ENCODE results near the gene GSC2. TPM values are rescaled to one million over a fixed set of nuclear protein-coding genes. Genes with fewer than 3 reads are reported as not detected.
A peak's percentile ranks its signal among the peaks of the same experiment; 100 is the strongest.

Gene GSC2
- total and polyA plus RNA-seq, 9 of the 15 experiments (the other 6 are each of a cell fraction or from before 2014, with no cell fraction given), result not detected

GRCh38 chr22:19177164-19178064, 27.3 kb upstream of the GSC2 start (continued):
- TF ChIP-seq SIX5 (IDR thresholded peaks at IDR 0.05; ENCODE audit: borderline replicate concordance in 1 of 2, insufficient read depth in 1 of 2, low read depth in 1 of 2, low read length in 2 of 2), result 0 out of 4 replicates have a peak, but pooled peaks of 1 of the 2 experiments have one; percentile 3
- no peak for TF ChIP-seq MYC (IDR thresholded peaks at IDR 0.05; ENCODE audit: low read depth, low read length)
- TF ChIP-seq MYC (CRISPR knock-in tag; IDR thresholded peaks at IDR 0.05; ENCODE audit: borderline replicate concordance, low read depth), result peak; percentile 96
- peak; percentile 60; the same call in 1 of the 2 replicates for TF ChIP-seq ZNF707 (CRISPR knock-in tag; conservative IDR thresholded peaks at IDR 0.05)
- TF ChIP-seq, protein P1, sequence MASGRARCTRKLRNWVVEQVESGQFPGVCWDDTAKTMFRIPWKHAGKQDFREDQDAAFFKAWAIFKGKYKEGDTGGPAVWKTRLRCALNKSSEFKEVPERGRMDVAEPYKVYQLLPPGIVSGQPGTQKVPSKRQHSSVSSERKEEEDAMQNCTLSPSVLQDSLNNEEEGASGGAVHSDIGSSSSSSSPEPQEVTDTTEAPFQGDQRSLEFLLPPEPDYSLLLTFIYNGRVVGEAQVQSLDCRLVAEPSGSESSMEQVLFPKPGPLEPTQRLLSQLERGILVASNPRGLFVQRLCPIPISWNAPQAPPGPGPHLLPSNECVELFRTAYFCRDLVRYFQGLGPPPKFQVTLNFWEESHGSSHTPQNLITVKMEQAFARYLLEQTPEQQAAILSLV (tag; IDR thresholded peaks at IDR 0.05), result no peak
- no peak for TF ChIP-seq TCF7L2 (IDR thresholded peaks at IDR 0.05; ENCODE audit: low read depth, low read length)
- TF ChIP-seq ZNF165 (CRISPR knock-in tag; IDR thresholded peaks at IDR 0.05; ENCODE audit: borderline replicate concordance), result no peak
- no peak for TF ChIP-seq CBX2 (IDR thresholded peaks at IDR 0.05; ENCODE audit: insufficient read depth, low read length, poor library complexity, severe bottlenecking)
- 0 out of 2 replicates have a peak, but pooled peaks have one; percentile 13 for TF ChIP-seq ZNF79 (CRISPR knock-in tag; IDR thresholded peaks at IDR 0.05; ENCODE audit: low read depth)
- peak; percentile 17; the same call in 1 of the 2 replicates for TF ChIP-seq TAF7 (tag; IDR thresholded peaks at IDR 0.05)
- TF ChIP-seq PBX2 (CRISPR knock-in tag; IDR thresholded peaks at IDR 0.05; ENCODE audit: low read depth), result no peak
- no peak for TF ChIP-seq PBX2 (tag; conservative IDR thresholded peaks at IDR 0.05; ENCODE audit: low read depth)
- peak; percentile 32; the same call in 1 of the 2 replicates for TF ChIP-seq IFI16 (CRISPR knock-in tag; IDR thresholded peaks at IDR 0.05)
- no peak for TF ChIP-seq ZNF668 (CRISPR knock-in tag; IDR thresholded peaks at IDR 0.05)
- TF ChIP-seq UBTF (IDR thresholded peaks at IDR 0.05; ENCODE audit: borderline replicate concordance in 1 of 2, low read depth in 2 of 2, low read length in 2 of 2), result no peak
- TF ChIP-seq MCM3 (IDR thresholded peaks at IDR 0.05), result no peak
- no peak for TF ChIP-seq ADNP (tag; IDR thresholded peaks at IDR 0.05)
- TF ChIP-seq, protein P2, sequence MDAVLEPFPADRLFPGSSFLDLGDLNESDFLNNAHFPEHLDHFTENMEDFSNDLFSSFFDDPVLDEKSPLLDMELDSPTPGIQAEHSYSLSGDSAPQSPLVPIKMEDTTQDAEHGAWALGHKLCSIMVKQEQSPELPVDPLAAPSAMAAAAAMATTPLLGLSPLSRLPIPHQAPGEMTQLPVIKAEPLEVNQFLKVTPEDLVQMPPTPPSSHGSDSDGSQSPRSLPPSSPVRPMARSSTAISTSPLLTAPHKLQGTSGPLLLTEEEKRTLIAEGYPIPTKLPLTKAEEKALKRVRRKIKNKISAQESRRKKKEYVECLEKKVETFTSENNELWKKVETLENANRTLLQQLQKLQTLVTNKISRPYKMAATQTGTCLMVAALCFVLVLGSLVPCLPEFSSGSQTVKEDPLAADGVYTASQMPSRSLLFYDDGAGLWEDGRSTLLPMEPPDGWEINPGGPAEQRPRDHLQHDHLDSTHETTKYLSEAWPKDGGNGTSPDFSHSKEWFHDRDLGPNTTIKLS (IDR thresholded peaks at IDR 0.05; ENCODE audit: borderline replicate concordance, low read depth), result no peak
- no peak for TF ChIP-seq ZNF143 (CRISPR knock-in tag; IDR thresholded peaks at IDR 0.05)
- no peak for TF ChIP-seq ARID1B (IDR thresholded peaks at IDR 0.05)

All from K562 (cell line).